ENCODE measurements around the gene MYO1F.

MYO1F gene

GRCh38 chr19:8491574-8491973 lies 85.7 kb downstream of the MYO1F start:
- no peak for DNase-seq (ENCODE audit: low spot score)

GRCh38 chr19:8490873-8491272 lies 86.4 kb downstream of the MYO1F start:
- DNase-seq (ENCODE audit: low spot score): no peak

- no peak for DNase-seq (ENCODE audit: low spot score)
These were observed 86.9 kb downstream of the MYO1F start for GRCh38 chr19:8490395-8490760.

GRCh38 chr19:8489561-8490394 lies 87.5 kb downstream of the MYO1F start:
- no peak for DNase-seq (ENCODE audit: low spot score)

DNA sequence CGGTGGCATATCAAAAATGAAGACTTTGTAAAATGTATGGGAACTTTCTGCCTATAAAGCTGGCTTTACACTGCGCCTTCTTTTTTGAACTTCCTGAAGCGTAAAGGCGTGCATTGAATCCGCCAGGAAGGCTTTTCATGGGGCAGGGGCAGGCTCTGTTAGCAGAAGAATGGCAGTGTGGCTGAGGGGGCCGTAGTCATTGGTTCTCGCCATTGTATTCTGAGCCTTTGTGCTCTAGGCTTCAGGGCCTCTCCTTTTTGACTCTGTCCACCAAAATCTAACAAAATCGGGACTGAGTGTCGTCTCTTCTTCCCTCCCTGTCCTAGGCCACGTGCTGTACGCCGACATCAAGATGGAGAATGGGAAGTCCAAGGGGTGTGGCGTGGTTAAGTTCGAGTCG lies 88.9 kb downstream of the MYO1F start:
- DNase-seq (ENCODE audit: low spot score): no peak

DNA sequence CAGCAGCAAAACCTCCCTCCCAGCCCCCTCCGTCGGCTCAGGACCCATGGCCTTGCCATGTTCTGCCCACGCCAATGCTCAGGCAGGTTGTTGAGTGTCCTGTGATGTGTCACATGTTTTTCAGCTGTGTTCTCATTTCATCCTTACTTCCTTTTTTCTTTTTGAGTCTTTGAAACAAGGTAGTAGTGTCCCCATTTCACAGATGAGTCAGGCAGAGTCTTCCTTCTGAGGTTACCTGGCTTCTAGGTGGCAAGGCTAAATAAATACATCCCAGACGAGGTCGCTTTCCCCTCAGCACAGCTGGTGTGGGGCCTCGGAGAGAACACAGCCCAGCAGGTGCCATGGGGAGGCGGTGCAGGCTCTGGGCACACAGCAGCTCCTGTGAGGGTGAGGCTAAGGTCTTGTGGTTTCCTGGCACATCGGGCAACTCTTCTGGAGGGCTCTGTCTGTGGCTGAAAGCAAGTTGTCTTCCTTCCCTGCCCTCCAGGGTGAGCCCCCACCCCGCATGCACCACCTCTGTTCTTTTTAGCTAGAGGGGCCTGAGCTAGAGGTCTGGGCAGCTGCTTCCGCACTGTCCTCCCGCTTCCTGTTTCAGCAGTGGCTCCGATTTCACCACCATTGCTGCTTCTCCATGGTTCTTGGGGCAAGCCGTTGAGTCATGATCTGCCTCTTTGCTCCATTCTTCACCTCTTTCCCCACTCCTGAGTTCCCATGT lies 89.9 kb downstream of the MYO1F start:
- DNase-seq (ENCODE audit: low spot score): no peak

GRCh38 chr19:8486661-8487136 lies 90.5 kb downstream of the MYO1F start:
- DNase-seq (ENCODE audit: low spot score): no peak

GRCh38 chr19:8485561-8486371 lies 91.5 kb downstream of the MYO1F start:
- no peak for DNase-seq (ENCODE audit: low spot score)

GRCh38 chr19:8484331-8484894 lies 92.8 kb downstream of the MYO1F start:
- DNase-seq (ENCODE audit: low spot score): no peak

GRCh38 chr19:8483165-8483564 lies 94.1 kb downstream of the MYO1F start:
- no peak for DNase-seq (ENCODE audit: low spot score)

DNA sequence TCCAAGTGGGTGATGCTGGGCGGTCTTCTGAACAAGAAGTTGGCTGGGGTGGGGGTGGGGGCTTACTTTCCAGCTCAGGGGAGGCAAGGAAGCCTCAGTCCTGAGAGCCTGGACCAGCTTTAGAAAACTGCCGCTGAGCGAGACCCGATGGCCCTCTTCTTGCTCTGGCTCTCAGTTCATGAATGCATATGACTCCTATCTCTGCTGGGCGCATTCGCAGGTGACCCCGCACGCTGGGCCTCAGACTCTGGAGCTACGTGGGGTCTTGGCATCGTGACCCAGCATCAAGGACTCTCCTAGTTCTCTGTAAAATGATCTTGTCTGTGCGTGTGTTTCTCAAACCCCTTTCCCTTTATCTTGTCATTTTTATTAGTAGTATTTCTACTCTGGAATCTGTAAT lies 94.5 kb downstream of the MYO1F start:
- DNase-seq (ENCODE audit: low spot score): no peak

DNA sequence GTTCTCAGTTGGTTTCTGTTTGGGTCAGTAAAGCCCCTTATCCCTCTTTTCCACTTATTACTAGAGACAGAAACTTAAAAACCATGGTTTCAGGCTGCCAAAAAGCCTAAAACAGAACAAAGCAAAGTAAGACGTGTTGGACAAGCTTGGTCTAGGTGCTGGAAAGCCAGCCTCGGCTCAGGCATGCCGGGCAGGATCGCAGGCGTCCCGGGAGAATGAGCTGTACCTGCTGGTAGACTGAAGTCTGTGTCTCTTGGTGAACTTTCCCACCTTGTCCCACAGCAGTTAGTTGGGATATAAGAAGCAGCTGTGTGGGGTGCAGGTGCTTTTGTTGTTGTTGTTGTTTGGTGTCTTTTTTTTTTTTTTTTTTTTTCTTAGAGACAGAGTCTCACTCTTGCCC lies 95.6 kb downstream of the MYO1F start:
- no peak for DNase-seq (ENCODE audit: low spot score)

- DNase-seq (ENCODE audit: low spot score): no peak
These were observed 96.0 kb downstream of the MYO1F start for GRCh38 chr19:8481201-8481600.

DNA sequence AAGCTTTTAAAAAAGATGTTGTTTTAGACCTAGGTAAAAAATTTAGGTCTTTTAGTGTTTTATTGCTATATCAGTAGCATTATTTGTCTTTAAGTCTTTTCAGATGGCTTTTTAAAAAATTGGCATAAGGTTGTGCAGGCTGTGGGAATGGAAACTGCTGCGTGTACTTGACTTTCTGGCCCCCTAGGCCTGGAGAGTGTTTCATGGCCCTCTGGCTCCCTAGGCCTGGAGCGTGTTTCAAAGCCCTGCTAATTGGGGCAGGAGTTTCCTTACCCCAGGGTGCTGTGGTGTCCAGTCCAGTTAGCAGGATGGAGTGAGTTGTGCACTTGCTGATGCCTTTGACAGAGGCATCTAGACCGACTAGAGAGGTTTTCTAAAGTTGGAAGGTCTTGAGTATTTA lies 98.6 kb downstream of the MYO1F start:
- no peak for DNase-seq (ENCODE audit: low spot score)

GRCh38 chr19:8477889-8478288 lies 99.4 kb downstream of the MYO1F start:
- DNase-seq (ENCODE audit: low spot score): no peak

DNA sequence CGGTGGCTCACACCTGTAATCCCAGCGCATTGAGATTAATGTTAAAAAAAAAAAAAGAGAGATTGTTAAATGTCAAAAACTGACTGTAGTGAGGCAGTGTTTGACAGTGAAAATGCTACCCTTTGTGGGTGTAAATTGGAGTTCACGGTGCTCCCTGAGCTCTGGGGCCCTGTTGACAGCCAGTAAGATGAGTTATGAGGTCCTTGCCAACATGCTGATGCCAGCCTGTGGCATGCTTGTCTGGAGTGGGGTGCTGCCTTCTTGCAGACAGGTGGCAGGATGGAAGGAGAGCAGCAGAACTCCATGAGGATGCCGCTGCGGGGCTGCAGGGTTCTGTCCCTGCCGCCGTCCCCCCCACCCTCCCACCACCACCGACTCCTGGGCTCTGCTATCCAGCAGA lies 100.7 kb downstream of the MYO1F start:
- no peak for DNase-seq (ENCODE audit: low spot score)

DNA sequence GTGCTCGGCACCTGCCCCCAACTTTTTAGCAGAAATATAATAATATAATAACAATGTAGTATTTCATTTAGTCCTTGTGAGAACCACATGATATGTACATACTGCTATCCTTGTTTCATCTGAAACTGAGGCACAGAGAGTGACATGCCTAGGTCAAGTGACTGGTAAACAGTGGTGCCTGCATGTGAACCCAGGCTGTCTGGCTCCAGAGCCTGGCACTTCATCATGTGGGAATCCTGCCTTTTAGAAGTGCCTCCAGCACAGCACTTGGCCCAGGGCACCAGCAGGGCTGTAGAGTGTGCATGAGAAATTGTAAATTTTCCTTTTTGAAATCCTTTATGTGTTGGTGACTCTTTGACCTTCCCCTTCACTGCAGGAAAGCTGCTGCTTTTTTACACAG lies 102.2 kb downstream of the MYO1F start:
- DNase-seq (ENCODE audit: low spot score): no peak

DNA sequence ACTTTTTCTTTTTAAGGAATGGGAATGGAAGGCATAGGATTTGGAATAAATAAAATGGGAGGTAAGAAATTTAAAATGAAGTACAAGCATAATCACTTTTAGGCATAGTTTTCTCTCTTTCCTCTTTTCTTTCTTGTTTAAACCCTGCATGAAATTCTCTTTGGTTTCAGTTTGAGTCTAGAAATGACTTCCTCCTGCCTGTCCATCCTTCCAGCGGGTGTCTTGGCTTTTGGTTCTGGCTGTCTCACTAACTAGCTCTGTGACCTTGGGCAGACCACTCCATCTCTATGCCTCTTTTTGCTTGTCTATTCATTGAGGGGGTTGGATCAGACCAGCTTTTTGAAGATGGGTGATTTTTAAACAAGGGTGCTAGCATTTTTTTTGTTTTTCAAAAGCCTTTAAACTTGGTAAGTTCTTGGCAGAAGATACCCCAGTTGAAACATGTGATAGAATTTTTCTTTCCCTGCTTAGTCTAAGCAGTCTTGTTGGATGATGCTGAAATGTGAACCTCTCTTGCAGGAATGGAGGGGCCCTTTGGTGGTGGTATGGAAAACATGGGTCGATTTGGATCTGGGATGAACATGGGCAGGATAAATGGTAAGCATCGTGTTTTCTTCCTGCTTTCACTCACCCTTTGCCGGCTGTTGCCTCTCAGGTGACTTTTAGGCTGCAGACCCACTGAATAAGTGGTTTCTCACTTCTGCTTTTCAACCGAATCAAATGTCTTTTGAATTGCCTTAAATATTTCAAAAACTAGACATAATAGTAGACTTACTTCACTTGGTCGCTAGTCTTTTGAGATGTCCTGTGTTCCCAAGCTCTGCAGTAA lies 103.4 kb downstream of the MYO1F start:
- DNase-seq (ENCODE audit: low spot score): no peak

Measured in AG08396 (cell line).